DMS53 (cell line): ENCODE measurements around the gene TSPAN2.

Experiments used
- DNase-seq: peaks from one replicate; lab custom pipeline; 2025; lab: John Stamatoyannopoulos, UW

Gene TSPAN2

GRCh38 chr1:115074839-115075534, 14.3 kb downstream of the TSPAN2 start:
- no peak for DNase-seq

GRCh38 chr1:115073298-115074087, 15.8 kb downstream of the TSPAN2 start:
- no peak for DNase-seq

- DNase-seq, result no peak
These were observed 18.2 kb downstream of the TSPAN2 start for GRCh38 chr1:115071012-115071664.

GRCh38 chr1:115069659-115070308, 19.5 kb downstream of the TSPAN2 start:
- DNase-seq, result no peak

- DNase-seq, result peak; percentile 30
These were observed 20.3 kb downstream of the TSPAN2 start for GRCh38 chr1:115068826-115069585.

GRCh38 chr1:115067161-115067859, 22.0 kb downstream of the TSPAN2 start:
- no peak for DNase-seq

- no peak for DNase-seq
These were observed 24.3 kb downstream of the TSPAN2 start for GRCh38 chr1:115065021-115065420.

- DNase-seq, result no peak
These were observed 24.8 kb downstream of the TSPAN2 start for GRCh38 chr1:115064461-115064860.

- no peak for DNase-seq
These were observed 25.9 kb downstream of the TSPAN2 start for GRCh38 chr1:115063228-115063901.

GRCh38 chr1:115062542-115063004, 26.7 kb downstream of the TSPAN2 start:
- DNase-seq, result no peak

- DNase-seq, result no peak
These were observed 28.8 kb downstream of the TSPAN2 start for GRCh38 chr1:115060501-115060900.

- DNase-seq, result no peak
These were observed 30.0 kb downstream of the TSPAN2 start for GRCh38 chr1:115059316-115059715.

GRCh38 chr1:115057661-115058254, 31.5 kb downstream of the TSPAN2 start:
- DNase-seq, result no peak

GRCh38 chr1:115056395-115056798, 32.9 kb downstream of the TSPAN2 start:
- DNase-seq, result no peak

GRCh38 chr1:115052454-115053083, 36.7 kb downstream of the TSPAN2 start:
- peak; percentile 90 for DNase-seq

GRCh38 chr1:115051850-115052249, 37.5 kb downstream of the TSPAN2 start:
- no peak for DNase-seq

GRCh38 chr1:115046751-115047150, 42.6 kb downstream of the TSPAN2 start:
- no peak for DNase-seq

GRCh38 chr1:115041654-115042053, 47.6 kb downstream of the TSPAN2 start:
- DNase-seq, result peak; percentile 59

- no peak for DNase-seq
These were observed 48.8 kb downstream of the TSPAN2 start for GRCh38 chr1:115040501-115040900.
